Measurements from ENCODE around the gene EPC1.
"Not testable (repeated sequence)": the region's sequence is repeated elsewhere in the genome, so short reads cannot be mapped to it uniquely, and the experiment has no call there.

EPC1 gene

GRCh38 chr10:32367793-32368453, 21.0 kb upstream of the EPC1 start:
- peak; percentile 65 for DNase-seq
- H3K4me1 Mint-ChIP-seq: peaks cover 15% of the 10 kb centered on the region
- H3K4me3 Mint-ChIP-seq: no peak overlapping the region
- peaks cover 25% of the 10 kb centered on the region for H3K36me3 Mint-ChIP-seq (ENCODE audit: low read depth)
- peaks cover 9% of the 10 kb centered on the region for H3K9me3 Mint-ChIP-seq
- H3K27ac Mint-ChIP-seq: no peak overlapping the region
- peaks cover 3% of the 10 kb centered on the region for H3K27me3 Mint-ChIP-seq (ENCODE audit: low read depth, poor library complexity)
- TF ChIP-seq CTCF (IDR thresholded peaks at IDR 0.05): peak; percentile 76

- no peak for DNase-seq
- peaks cover 16% of the 10 kb centered on the region for H3K36me3 Mint-ChIP-seq (ENCODE audit: low read depth)
- no peak overlapping the region for H3K4me3 Mint-ChIP-seq
- peaks cover 9% of the 10 kb centered on the region for H3K9me3 Mint-ChIP-seq
- no peak overlapping the region for H3K27ac Mint-ChIP-seq
- H3K27me3 Mint-ChIP-seq (ENCODE audit: low read depth, poor library complexity): peaks cover 3% of the 10 kb centered on the region
- peaks cover 28% of the 10 kb centered on the region for H3K4me1 Mint-ChIP-seq
- no peak for TF ChIP-seq CTCF (IDR thresholded peaks at IDR 0.05)
Observed at GRCh38 chr10:32366588-32366987, 19.6 kb upstream of the EPC1 start.

GRCh38 chr10:32366111-32366510, 19.2 kb upstream of the EPC1 start:
- H3K4me3 Mint-ChIP-seq: no peak overlapping the region

GRCh38 chr10:32365404-32365803, 18.4 kb upstream of the EPC1 start:
- H3K36me3 Mint-ChIP-seq (ENCODE audit: low read depth): peaks cover 20% of the 10 kb centered on the region
- DNase-seq; H3K4me3 Mint-ChIP-seq; H3K27me3 Mint-ChIP-seq (ENCODE audit: low read depth, poor library complexity); H3K9me3 Mint-ChIP-seq; H3K27ac Mint-ChIP-seq: not testable (repeated sequence)
- peaks cover 34% of the 10 kb centered on the region for H3K4me1 Mint-ChIP-seq

More at GRCh38 chr10:32366111-32366510, 19.2 kb upstream of the EPC1 start:
- Mint-ChIP-seq H3K4me1 (peaks cover 32% of the 10 kb centered on the region), H3K27ac (no peak overlapping the region), H3K36me3 (ENCODE audit: low read depth) (peaks cover 18% of the 10 kb centered on the region), H3K9me3 (peaks cover 9% of the 10 kb centered on the region), H3K27me3 (ENCODE audit: low read depth, poor library complexity) (peaks cover 1% of the 10 kb centered on the region)
- no peak for TF ChIP-seq CTCF (IDR thresholded peaks at IDR 0.05)
- DNase-seq: no peak

- Mint-ChIP-seq H3K4me3 (no peak overlapping the region), H3K9me3 (peaks cover 23% of the 10 kb centered on the region), H3K36me3 (ENCODE audit: low read depth) (peaks cover 40% of the 10 kb centered on the region), H3K27me3 (ENCODE audit: low read depth, poor library complexity) (no peaks in the 10 kb centered on the region), H3K27ac (peak overlapping the region; percentile 73), H3K4me1 (peaks cover 22% of the 10 kb centered on the region)
- no peak for DNase-seq
- no peak for TF ChIP-seq CTCF (IDR thresholded peaks at IDR 0.05)
Observed at GRCh38 chr10:32362571-32362970, 15.6 kb upstream of the EPC1 start.

- H3K4me1 Mint-ChIP-seq: peaks cover 21% of the 10 kb centered on the region
- no peak overlapping the region for H3K4me3 Mint-ChIP-seq
- DNase-seq: no peak
- no peak for TF ChIP-seq CTCF (IDR thresholded peaks at IDR 0.05)
- H3K36me3 Mint-ChIP-seq (ENCODE audit: low read depth): peaks cover 57% of the 10 kb centered on the region
- H3K27me3 Mint-ChIP-seq (ENCODE audit: low read depth, poor library complexity): peaks cover 3% of the 10 kb centered on the region
- peaks cover 37% of the 10 kb centered on the region for H3K9me3 Mint-ChIP-seq
- no peak overlapping the region for H3K27ac Mint-ChIP-seq
Observed at GRCh38 chr10:32360884-32361283, 13.9 kb upstream of the EPC1 start.

All from nephron progenitor cell (in vitro differentiated cells).